ENCODE data around the gene HOOK2. TPM values are rescaled to one million over a fixed set of nuclear protein-coding genes. Genes with fewer than 3 reads are reported as not detected.
A peak's percentile ranks its signal among the peaks of the same experiment; 100 is the strongest.
"Not testable (repeated sequence)": the region's sequence is repeated elsewhere in the genome, so short reads cannot be mapped to it uniquely, and the experiment has no call there.

The HOOK2 gene
- total and polyA plus RNA-seq, 9 of the 15 experiments (the other 6 are each of a cell fraction or from before 2014, with no cell fraction given): 1.3 to 17.2 (median 9.9) TPM

GRCh38 chr19:12817810-12818209, 42.5 kb upstream of the HOOK2 start:
- in situ Hi-C loops (cut with MboI): not testable (repeated sequence)

More at GRCh38 chr19:12817810-12818209, 42.5 kb upstream of the HOOK2 start:
- ChIA-PET CTCF (ENCODE audit: low intra/inter-chr PET ratio) (interaction anchor here (0.7 kb wide), 1 partner anchor 69 kb away, joined by 3 read pairs; no protein-coding TSS in a partner anchor), POLR2A (interaction anchor here (0.7 to 2.5 kb wide), 2 partner anchors 12 to 701 kb away, joined by 4 to 9 read pairs; no protein-coding TSS in a partner anchor)
- H3K79me2 ChIP-seq (ENCODE audit: control insufficient read depth, insufficient read depth, low read length); H3K4me3 ChIP-seq; H3K9me1 ChIP-seq (ENCODE audit: control insufficient read depth, insufficient read depth, low read length); H3K9ac ChIP-seq (ENCODE audit: insufficient read depth in 1 of 2, low read depth in 2 of 2, low read length in 2 of 2); H2AFZ ChIP-seq (ENCODE audit: low read depth, low read length); intact Hi-C loops (cut with micrococcal nuclease); H3K9me3 ChIP-seq (replicated peaks; ENCODE audit: control insufficient read depth, insufficient read depth, low read depth, low read length); H3K4me2 ChIP-seq (ENCODE audit: insufficient read depth, low read length); H3K27ac ChIP-seq (ENCODE audit: extremely low read depth, low read depth, low read length); FAIRE-seq; H3K27me3 ChIP-seq (ENCODE audit: control insufficient read depth in 2 of 2, insufficient read depth in 2 of 2, low read length in 2 of 2); BruUV-seq (replicated peaks); DNase-seq (ENCODE audit: extremely low read depth in 1 of 4, low spot score in 3 of 4); H4K20me1 ChIP-seq (replicated peaks; ENCODE audit: control insufficient read depth, insufficient read depth, low read length); ATAC-seq: not testable (repeated sequence)
- Histone ChIP-seq H3K4me1 (replicated peaks in 1 of 2; ENCODE audit: control insufficient read depth in 2 of 2, insufficient read depth in 2 of 2, low read length in 2 of 2) (peaks cover 2 to 11% of the 10 kb centered on the region in 2 experiments; a peak in 1 of 5 replicates), H3K36me3 (ENCODE audit: control insufficient read depth, insufficient read depth, low read length) (peaks cover 16% of the 10 kb centered on the region; the same call in 2 of the 3 replicates)
- TF ChIP-seq, protein P1, sequence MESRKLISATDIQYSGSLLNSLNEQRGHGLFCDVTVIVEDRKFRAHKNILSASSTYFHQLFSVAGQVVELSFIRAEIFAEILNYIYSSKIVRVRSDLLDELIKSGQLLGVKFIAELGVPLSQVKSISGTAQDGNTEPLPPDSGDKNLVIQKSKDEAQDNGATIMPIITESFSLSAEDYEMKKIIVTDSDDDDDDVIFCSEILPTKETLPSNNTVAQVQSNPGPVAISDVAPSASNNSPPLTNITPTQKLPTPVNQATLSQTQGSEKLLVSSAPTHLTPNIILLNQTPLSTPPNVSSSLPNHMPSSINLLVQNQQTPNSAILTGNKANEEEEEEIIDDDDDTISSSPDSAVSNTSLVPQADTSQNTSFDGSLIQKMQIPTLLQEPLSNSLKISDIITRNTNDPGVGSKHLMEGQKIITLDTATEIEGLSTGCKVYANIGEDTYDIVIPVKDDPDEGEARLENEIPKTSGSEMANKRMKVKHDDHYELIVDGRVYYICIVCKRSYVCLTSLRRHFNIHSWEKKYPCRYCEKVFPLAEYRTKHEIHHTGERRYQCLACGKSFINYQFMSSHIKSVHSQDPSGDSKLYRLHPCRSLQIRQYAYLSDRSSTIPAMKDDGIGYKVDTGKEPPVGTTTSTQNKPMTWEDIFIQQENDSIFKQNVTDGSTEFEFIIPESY (CRISPR knock-in tag; IDR thresholded peaks at IDR 0.05): 0 out of 2 replicates have a peak, but pooled peaks have one; percentile 50
- WGBS (ENCODE audit: insufficient coverage, low coverage, missing lambda C conversion rate): 89% methylated on average over 11 of the region's 11 CpGs
